PC-3 (cell line): Measurements from ENCODE around the gene GRK3.

ENCODE experiments used
- CTCF ChIP-seq: fragments of 300-600 bp; sonication (generic); conservative IDR thresholded peaks from 2 replicates; pipeline ENCODE4 v1.5.1; 2017; ENCODE audit warnings: antibody characterized with exemption, low read depth, mild to moderate bottlenecking, low read length
- EZH2 ChIP-seq: fragments of 300-600 bp; sonication (generic); IDR thresholded peaks from one replicate; pipeline ENCODE4 v1.6.1; 2017; ENCODE audit warnings: antibody characterized with exemption, mild to moderate bottlenecking, low read length; ENCODE audit not compliant: unreplicated experiment

- TF ChIP-seq EZH2 (no peak), CTCF (no peak)
These were observed 128.7 kb downstream of the GRK3 start for GRCh38 chr22:25693268-25693565.
